Right lobe of liver (tissue), 6 donors: ENCODE data around the gene WDR49. TPM values are rescaled to one million over a fixed set of nuclear protein-coding genes. Genes with fewer than 3 reads are reported as not detected.
A peak's percentile ranks its signal among the peaks of the same experiment; 100 is the strongest.

ENCODE experiments used
- ATAC-seq, 4 donors: fragments of 200-7000 bp; cut with Tn5 transposase; one replicate each; pipeline ENCODE4 v1.9.1; 2020; ENCODE audit warnings: mild to moderate bottlenecking in 4 of 4, moderate library complexity in 4 of 4
- DNase-seq, 3 donors: peaks; one replicate each; pipeline ENCODE4 v3.0.0-alpha.2; 2020
- H3K27ac ChIP-seq, 3 donors: fragments of 200-600 bp; one replicate each; pipeline ENCODE4 v1.8.0; 2022
- H3K27me3 ChIP-seq, 2 donors: fragments of 200-600 bp; one replicate each; pipeline ENCODE4 v1.8.0; 2022
- H3K36me3 ChIP-seq, 4 donors: fragments of 200-600 bp; sonication (generic) in 1 of 4; one replicate each; pipeline versions ENCODE4 v1.5.1 to v1.8.0; 2017 to 2022; ENCODE audit warnings: control low read depth in 1 of 4
- H3K4me1 ChIP-seq, 4 donors: fragments of 200-600 bp; sonication (generic) in 1 of 4; one replicate each; pipeline versions ENCODE4 v1.5.1 to v1.8.0; 2017 to 2022; ENCODE audit warnings: control low read depth in 1 of 4
- H3K4me3 ChIP-seq, 3 donors: fragments of 200-600 bp; one replicate each; pipeline ENCODE4 v1.8.0; 2022
- H3K9me3 ChIP-seq, 4 donors: fragments of 200-600 bp; sonication (generic) in 1 of 4; one replicate each; pipeline versions ENCODE4 v1.5.1 to v1.8.0; 2017 to 2022; ENCODE audit warnings: control low read depth in 1 of 4
- POLR2A ChIP-seq: fragments of 450-650 bp; IDR thresholded peaks from one replicate; pipeline ENCODE4 v1.6.1; 2017; ENCODE audit warnings: antibody characterized with exemption, mild to moderate bottlenecking
- WGBS: methylation state at CpG from one replicate; pipeline ENCODE4 v1.1.6; 2018; ENCODE audit warnings: low coverage, low lambda C conversion rate; ENCODE audit not compliant: insufficient coverage; ENCODE audit errors: missing lambda C conversion rate; 5-methylcytosine and 5-hydroxymethylcytosine counted together
- intact Hi-C, 2 donors: fragments of 100-400 bp; cut with DNase I; formaldehyde crosslinking; loops; one replicate each; pipeline versions ENCODE4 v1.11.2 to v1.14.1; 2022
- total RNA-seq, 6 experiments: library from RNA; depleted of rRNA in 2 of 6; stranded (reverse); fragments of >200 nt in 2 of 6; fragmentation: NEBNext Ultra II Directional in 3 of 6; extraction: Animal tissue kit (Norgen Biotek cat#: 25700) in 3 of 6; gene quantifications; one replicate each; pipeline versions ENCODE4 v1.1.0 to v1.2.4, GENCODE V29; 2016 to 2023
- TF ChIP-seq, protein P1 (sequence below), 4 donors: fragments of 200-600 bp in 3 of 4; fragments of 450-650 bp in 1 of 4; IDR thresholded peaks; one replicate each; pipeline versions ENCODE4 v1.5.1 to v1.8.0; 2016 to 2022; ENCODE audit warnings: antibody characterized with exemption in 4 of 4, mild to moderate bottlenecking in 2 of 4
- donor health status: DM: no; HTN: yes; CAD: no.
- donor health status: DM: no; HTN: no; CAD: no.
- donor health status: DM: no; HTN: no; CAD: no.
- donor health status: DM: no; HTN: yes; CAD: no.
- donor health status: DM: no; HTN: yes; CAD: no.

The WDR49 gene
- total RNA-seq, 6 experiments from 2014 or later, result 0.16 TPM; not detected in 5

DNA sequence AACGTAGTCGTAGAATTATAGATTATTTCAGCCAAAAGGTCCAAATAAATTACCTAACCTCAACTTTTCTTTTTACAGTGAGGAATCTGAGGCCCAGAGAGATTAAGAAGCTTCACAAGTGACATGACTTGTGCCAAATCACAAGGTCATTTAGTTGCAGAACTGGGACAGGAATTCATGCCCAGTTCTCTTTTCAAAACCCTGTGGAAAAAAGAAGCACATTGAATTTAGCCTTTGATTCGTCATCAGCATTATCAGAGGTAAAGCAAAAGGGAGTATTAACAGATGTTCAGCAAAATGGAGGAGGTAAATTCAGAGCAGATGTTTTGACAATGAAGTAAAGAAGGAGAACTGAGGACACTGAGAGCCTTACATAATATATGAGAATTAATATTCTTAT lies 184.4 kb downstream of the WDR49 start:
- H3K36me3 ChIP-seq, result no peaks in the 10 kb centered on the region
- no peak overlapping the region for H3K27ac ChIP-seq
- intact Hi-C loops, result no loop called here
- no peaks in the 10 kb centered on the region for H3K27me3 ChIP-seq
- no peaks in the 10 kb centered on the region for H3K4me1 ChIP-seq
- no peak overlapping the region for H3K4me3 ChIP-seq
- ATAC-seq (no peak), DNase-seq (no peak)
- no peak for TF ChIP-seq POLR2A
- TF ChIP-seq, protein P1, sequence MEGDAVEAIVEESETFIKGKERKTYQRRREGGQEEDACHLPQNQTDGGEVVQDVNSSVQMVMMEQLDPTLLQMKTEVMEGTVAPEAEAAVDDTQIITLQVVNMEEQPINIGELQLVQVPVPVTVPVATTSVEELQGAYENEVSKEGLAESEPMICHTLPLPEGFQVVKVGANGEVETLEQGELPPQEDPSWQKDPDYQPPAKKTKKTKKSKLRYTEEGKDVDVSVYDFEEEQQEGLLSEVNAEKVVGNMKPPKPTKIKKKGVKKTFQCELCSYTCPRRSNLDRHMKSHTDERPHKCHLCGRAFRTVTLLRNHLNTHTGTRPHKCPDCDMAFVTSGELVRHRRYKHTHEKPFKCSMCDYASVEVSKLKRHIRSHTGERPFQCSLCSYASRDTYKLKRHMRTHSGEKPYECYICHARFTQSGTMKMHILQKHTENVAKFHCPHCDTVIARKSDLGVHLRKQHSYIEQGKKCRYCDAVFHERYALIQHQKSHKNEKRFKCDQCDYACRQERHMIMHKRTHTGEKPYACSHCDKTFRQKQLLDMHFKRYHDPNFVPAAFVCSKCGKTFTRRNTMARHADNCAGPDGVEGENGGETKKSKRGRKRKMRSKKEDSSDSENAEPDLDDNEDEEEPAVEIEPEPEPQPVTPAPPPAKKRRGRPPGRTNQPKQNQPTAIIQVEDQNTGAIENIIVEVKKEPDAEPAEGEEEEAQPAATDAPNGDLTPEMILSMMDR (IDR thresholded peaks at IDR 0.05), result no peak
- no peaks in the 10 kb centered on the region for H3K9me3 ChIP-seq
- whole genome bisulfite sequencing, result 59% methylated on average over 3 of the region's 3 CpGs

DNA sequence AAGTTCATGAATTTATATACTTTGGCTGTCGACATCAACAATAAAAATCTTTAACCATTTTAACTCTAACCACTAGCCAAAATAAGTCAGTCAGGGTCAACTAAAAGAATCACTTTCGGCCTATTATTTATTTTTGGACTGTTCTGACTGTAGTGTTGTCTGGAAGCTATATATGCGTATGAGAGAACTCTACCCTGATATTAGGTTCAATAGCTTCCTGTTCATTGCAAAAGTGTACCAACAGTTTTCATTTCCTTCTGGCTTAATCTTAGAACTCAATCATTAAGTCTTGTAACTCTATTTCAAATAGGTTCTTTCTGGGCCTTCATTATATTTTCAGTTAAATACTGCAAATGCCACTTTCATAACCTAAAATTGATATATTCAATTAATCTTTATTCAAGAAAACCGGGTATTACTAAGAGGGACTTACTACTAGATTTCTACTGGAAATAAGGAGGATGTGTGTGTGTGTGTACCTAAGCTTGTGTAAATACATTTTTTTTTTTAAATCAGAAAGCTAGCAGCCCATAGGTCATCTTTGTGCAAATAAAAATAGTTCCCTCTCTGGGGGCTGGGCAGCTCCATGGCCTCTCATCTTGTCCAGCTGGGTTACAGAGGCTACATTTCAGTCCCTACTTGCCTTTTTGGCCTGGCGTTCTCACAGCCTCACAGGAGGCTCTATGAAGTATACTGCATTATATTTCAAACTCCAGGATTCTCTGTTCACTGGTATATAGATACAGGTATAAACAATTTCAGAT lies 185.7 kb downstream of the WDR49 start:
- no peak overlapping the region for H3K4me3 ChIP-seq

DNA sequence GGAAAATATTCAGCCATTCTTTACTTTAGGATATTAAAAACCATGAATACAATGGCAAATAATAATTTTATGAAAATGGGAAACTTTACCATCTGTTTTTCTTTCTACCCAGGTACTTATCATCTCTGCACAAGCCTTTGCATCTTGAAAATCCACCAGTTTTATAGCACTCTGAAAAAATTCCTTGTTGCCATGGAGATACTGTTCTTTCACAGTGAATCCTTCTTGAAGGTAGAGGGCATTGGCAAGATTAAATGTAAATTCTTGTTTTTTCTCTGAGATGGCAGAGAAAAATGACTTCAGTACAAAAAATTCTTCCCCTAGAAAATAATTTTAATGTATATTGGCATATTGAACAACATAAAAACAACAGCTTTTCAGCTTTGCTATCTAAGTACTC lies 186.8 kb downstream of the WDR49 start:
- no peak for DNase-seq
- no peaks in the 10 kb centered on the region for H3K4me1 ChIP-seq
- no peak overlapping the region for H3K4me3 ChIP-seq
- H3K27ac ChIP-seq, result no peak overlapping the region
- intact Hi-C loops, result no loop called here
- ATAC-seq, result no peak
- H3K36me3 ChIP-seq, result no peaks in the 10 kb centered on the region
- no peaks in the 10 kb centered on the region for H3K27me3 ChIP-seq
- TF ChIP-seq POLR2A, result no peak
- no peaks in the 10 kb centered on the region for H3K9me3 ChIP-seq

More for the DNA sequence above, 185.7 kb downstream of the WDR49 start:
- intact Hi-C loops, result no loop called here
- Histone ChIP-seq H3K9me3 (no peaks in the 10 kb centered on the region), H3K27ac (no peak overlapping the region), H3K36me3 (no peaks in the 10 kb centered on the region), H3K4me1 (no peaks in the 10 kb centered on the region), H3K27me3 (no peaks in the 10 kb centered on the region)
- ATAC-seq, result peak in 2 of 4 donors; percentile 50 to 56
- WGBS, result 57% methylated on average over 5 of the region's 5 CpGs
- TF ChIP-seq, protein P1 (IDR thresholded peaks at IDR 0.05), result no peak
- no peak for TF ChIP-seq POLR2A
- no peak for DNase-seq

DNA sequence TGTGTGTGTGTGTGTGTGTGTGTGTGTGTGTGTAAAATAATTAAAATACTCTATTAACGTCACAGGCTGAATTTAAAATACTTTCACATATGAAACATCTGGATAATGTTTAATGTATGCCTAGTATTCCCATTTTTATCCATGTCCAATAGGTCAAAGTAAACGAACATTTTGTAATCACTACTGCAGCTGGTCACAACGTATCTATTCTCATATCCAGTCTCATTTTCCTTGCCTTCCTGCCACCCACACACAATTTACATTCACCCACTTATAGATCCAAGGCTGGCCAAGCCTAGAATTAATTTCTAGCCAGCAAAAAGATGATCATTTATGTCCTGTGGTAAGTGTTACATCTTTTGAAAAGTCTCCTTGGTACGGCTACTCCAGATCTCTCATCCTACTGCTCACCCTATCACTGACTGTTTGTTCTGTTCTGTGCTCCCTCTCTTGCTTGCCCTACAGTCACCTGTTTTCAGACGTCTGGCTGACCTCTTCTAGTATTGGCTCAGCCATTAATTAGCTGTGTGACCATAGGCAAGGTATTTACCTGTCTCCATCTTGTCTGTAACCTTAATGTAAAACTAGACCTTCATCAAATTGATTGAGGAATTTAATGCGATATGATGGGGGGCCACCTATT lies 197.5 kb downstream of the WDR49 start:
- ATAC-seq, result no peak
- intact Hi-C loops, result no loop called here
- H3K9me3 ChIP-seq, result no peaks in the 10 kb centered on the region
- DNase-seq, result no peak
- no peak overlapping the region for H3K4me3 ChIP-seq
- H3K27me3 ChIP-seq, result no peaks in the 10 kb centered on the region
- no peaks in the 10 kb centered on the region for H3K36me3 ChIP-seq
- TF ChIP-seq, protein P1 (IDR thresholded peaks at IDR 0.05), result no peak
- no peak for TF ChIP-seq POLR2A
- H3K27ac ChIP-seq, result no peak overlapping the region
- 41% methylated on average over 6 of the region's 6 CpGs for whole genome bisulfite sequencing
- no peaks in the 10 kb centered on the region for H3K4me1 ChIP-seq

DNA sequence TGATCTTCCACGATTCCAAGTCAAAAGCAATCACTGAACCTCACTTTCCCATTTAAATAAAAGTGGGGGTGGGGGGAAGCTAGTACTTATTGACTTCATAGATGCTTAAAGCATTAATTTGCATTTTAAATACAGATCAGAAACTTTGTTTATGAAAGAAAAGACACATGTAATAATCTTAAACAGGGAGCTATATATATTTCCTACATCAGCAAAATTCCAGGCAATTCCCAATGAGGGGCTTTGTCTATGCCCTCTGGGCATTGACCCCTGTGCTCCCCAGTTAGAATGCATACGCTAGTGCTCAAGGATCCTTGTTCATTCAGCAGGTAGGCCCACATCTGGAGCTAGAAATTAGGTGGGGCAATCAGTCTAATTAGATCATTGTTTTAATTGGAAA lies 199.9 kb downstream of the WDR49 start:
- DNase-seq, result no peak
- Histone ChIP-seq H3K4me3 (no peak overlapping the region), H3K9me3 (no peaks in the 10 kb centered on the region), H3K4me1 (no peaks in the 10 kb centered on the region), H3K36me3 (no peaks in the 10 kb centered on the region), H3K27ac (no peak overlapping the region), H3K27me3 (no peaks in the 10 kb centered on the region)
- 61% methylated on average over 2 of the region's 2 CpGs for WGBS
- intact Hi-C loops, result no loop called here
- TF ChIP-seq, protein P1 (IDR thresholded peaks at IDR 0.05), result no peak
- TF ChIP-seq POLR2A, result no peak
- no peak for ATAC-seq
